Adrenal gland (tissue), 5 donors: ENCODE results near the gene MSRB2.

Experiments used
- POLR2A ChIP-seq, 2 donors: fragments of 450-650 bp; IDR thresholded peaks; one replicate each; pipeline ENCODE4 v1.6.1; 2017; ENCODE audit warnings: antibody characterized with exemption in 2 of 2, mild to moderate bottlenecking in 2 of 2, moderate library complexity in 1 of 2
- TF ChIP-seq, protein P1 (sequence below), 6 experiments: fragments of 450-650 bp in 4 of 6; fragments of 200-600 bp in 2 of 6; sonication (generic) in 1 of 6; IDR thresholded peaks; 1 replicate in 5 of 6; 2 replicates in 1 of 6; pipeline versions ENCODE4 v1.5.1 to v1.8.0; 2016 to 2021; ENCODE audit warnings: antibody characterized with exemption in 6 of 6, mild to moderate bottlenecking in 2 of 6, moderate library complexity in 1 of 6
- donor health status: DM: no; HTN: no; CAD: no.

DNA sequence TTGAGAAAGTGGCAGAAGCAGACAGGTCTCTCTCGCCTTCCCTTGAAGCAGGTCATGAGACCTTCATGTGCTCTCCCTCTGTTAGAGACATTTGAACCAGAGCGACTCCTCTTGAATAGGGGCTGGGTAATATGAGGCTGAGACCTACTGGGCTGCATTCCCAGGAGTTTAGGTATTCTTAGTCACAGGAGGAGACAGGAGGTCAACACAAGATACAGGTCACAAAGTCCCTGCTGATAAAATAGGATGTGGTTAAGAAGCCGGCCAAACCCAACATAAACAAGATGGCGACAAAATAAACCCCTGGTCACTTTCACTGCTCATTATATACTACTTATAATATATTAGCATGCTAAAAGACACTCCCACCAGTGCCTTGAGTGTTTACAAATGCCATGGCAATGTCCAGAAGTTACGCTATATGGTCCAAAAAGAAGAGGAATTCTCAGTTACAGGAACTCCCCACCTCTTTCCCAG is 43.5 kb upstream of the MSRB2 start:
- TF ChIP-seq, protein P1, sequence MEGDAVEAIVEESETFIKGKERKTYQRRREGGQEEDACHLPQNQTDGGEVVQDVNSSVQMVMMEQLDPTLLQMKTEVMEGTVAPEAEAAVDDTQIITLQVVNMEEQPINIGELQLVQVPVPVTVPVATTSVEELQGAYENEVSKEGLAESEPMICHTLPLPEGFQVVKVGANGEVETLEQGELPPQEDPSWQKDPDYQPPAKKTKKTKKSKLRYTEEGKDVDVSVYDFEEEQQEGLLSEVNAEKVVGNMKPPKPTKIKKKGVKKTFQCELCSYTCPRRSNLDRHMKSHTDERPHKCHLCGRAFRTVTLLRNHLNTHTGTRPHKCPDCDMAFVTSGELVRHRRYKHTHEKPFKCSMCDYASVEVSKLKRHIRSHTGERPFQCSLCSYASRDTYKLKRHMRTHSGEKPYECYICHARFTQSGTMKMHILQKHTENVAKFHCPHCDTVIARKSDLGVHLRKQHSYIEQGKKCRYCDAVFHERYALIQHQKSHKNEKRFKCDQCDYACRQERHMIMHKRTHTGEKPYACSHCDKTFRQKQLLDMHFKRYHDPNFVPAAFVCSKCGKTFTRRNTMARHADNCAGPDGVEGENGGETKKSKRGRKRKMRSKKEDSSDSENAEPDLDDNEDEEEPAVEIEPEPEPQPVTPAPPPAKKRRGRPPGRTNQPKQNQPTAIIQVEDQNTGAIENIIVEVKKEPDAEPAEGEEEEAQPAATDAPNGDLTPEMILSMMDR (IDR thresholded peaks at IDR 0.05) = no peak
- TF ChIP-seq POLR2A (IDR thresholded peaks at IDR 0.05) = no peak
